Endometrium (tissue), 2 donors: ENCODE data around the gene RBPJ.

ENCODE experiments used
- FAIRE-seq: peaks from 2 replicates; lab custom pipeline; 2012; peaks lifted over from hg19 to GRCh38; lab: Jason Lieb, UNC
- donor health status: control.
- donor health status: control.

RBPJ gene

GRCh38 chr4:26459756-26460530 lies 139.1 kb downstream of the RBPJ start:
- FAIRE-seq, result no peak

DNA sequence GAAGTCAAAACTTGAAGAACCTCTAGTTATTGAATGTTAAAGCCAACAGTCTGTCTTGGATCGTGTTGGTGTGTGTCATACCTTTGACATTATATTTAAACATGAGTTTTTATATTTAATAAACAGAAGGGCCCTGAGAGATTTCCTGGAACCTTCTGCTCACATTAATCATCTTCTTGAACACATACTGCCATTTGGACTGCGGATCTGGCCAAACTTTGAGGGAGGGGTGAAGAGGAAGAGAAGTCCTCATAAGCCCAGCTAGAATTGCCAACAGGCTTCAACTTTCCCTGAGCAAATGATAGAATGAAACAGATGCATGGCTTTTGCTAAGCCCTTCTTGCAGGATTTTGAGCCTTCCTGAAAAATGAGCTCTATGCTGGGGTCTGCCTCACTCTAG lies 142.1 kb downstream of the RBPJ start:
- no peak for FAIRE-seq

DNA sequence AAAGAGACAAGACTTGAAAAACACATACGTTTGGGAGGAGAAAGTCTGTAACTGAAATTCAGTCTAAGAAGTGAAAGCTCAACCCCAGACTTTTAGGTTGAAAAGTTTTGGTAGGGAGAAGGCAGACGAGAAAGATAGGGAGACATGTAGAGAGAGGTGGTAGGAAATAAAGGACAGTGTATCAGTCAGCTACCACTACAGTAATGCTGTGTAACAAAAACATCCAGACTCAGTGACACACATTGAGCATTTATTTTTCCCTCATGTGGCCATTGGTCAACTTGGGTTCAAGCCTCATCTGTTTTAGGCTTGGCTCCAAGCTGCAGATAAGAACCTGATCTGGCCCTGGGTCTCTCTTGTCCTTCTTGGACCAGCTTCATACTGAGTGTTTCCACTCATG lies 142.6 kb downstream of the RBPJ start:
- FAIRE-seq, result no peak

DNA sequence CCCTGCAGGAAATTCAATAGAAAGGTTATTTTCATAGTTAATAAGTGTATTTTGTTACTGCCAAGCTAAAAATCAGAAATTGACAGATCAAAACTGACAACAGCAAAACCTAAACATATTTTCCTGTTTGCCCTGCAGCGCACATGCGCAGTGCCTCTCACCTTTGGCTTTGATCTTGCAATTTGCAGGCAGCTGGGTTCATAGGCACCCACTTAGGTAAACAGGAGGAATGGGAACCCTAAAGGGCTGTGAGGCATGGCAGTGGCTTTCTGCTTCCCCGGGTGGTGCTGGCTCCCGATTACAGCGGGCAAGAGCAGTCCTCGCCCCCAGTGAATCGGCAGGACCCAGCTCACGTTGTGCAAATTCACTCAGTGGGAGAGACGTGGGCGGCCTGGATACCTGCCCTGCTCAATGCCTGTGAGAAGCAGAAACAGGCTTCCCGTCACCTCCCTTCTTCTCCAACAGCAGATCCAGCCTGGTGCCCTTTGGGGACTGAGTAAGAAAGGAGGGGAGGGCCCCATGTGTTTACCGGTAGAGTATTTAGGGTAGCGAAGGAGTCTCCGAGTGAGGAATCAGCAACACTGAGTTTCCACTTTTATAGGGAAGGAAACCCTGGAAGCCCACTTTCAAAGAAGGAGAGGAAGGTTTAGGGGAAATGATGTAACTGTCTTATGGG lies 143.7 kb downstream of the RBPJ start:
- FAIRE-seq, result no peak

DNA sequence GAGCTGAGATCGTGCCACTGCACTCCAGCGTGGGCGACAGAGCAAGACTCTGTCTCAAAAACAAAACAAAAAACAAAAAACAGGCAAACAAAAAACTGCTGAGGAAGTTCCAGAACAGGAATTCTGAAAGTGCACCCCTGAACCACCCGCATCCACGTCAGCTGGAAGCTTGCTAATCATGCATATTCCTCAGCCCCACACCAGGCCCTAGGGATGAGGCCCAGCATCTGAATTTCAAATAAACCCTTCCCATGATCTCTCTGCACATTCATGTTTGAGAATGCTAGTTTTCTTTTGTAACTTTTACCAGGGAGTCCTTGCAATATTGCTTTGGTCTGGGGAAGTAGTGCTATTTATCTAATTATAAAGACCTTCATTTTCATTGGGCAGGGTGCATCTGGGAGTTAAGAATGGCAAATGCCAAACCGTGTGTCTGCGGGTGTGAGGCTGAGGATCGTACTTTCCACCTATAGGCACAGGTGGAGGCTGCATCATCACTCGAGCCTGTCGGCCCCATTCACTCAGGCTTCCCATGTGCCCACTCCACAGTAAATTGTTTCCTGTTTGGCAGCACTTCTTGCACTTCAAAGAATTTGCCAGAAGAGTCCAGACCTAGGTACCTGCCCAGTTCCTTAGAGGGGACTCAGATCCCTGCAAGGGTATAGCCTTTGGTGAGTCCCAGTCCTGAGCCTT lies 145.9 kb downstream of the RBPJ start:
- no peak for FAIRE-seq

DNA sequence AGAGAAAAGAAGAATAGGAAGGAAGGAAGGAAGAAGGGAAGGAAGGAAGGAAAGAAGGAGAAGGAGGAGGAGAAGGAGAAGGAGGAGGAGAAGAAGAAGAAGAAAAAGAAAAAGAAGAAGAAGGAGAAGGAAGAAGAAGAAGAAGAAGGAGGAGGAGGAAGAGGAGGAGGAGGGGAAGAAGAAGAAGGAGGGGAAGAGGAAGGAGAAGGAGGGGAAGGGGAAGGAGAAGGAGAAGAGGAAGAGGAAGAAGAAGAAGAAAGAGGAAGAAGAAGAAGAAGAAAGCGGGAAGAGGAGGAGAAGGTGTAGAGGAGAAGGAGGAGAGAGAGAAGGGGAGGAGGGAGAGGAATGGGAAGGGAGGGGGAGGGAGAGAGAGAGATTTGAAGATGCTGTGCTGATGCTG lies 146.9 kb downstream of the RBPJ start:
- no peak for FAIRE-seq

DNA sequence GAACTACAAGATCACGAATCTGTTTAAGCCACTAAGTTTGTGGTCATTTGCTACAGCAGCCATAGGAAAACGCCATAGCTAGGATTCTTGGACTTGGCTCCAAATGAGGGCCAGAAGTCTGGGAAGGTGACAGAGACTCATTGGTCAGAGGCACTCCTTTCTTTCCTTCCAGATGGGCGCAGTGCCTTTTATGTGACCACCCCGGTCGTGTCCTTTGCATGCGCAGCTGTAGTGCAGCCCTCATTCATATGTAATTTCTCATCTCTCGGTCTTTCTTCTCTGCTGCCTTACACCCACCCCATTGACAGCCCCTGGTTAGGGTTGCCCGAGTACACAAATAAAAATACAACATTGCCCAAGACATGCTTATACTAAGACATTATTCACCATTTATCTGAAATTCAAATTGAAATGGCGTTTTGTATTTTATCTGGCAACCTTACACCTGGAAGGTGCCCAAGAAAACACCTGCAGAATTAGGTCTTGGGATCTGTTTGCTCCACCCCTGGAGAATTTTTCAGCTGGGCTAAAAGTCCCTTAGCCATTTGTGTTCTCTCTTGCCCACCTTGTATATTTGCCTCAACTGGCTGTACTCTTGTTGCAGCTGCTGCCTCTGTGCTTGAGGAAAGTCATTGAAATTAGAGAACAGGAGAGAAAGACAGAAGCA lies 147.6 kb downstream of the RBPJ start:
- FAIRE-seq, result no peak

DNA sequence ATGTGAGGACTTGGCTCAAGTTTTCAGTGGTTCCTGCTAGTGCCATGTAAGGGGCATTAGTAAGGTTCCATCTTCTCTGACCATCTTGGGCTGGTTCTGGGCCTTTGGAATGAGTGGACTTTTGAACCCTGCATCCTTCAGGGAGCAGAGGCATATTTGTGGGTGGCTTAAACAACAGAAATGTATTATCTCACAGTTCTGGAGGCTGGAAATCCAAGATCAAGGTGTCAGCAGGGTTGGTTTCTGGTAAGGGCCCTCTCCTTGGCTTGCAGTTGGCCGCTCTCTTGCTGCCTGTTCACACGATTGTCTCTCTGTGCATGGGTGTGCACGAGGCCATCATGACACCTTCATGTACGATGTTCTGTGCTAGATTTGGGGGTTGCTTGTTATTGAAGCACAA lies 148.2 kb downstream of the RBPJ start:
- FAIRE-seq, result no peak

GRCh38 chr4:26471890-26472289 lies 151.1 kb downstream of the RBPJ start:
- no peak for FAIRE-seq

DNA sequence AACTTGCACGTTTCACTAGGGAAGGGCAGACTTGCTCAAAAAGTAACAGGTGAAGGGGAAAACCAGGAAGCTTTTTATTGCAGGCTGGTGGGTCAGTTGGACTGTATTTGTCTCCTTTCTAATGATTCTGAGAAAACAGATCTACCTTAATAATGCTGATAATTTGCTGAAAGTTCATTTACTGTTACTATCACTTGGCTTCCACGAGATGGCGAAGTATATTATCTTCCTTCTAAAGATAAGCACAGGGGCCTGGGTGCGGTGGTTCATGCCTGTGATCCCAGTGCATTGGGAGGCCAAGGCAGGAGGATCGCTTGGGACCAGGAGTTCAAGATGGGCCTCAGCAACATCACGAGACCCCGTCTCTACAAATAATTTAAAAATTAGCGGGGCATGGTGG lies 153.1 kb downstream of the RBPJ start:
- no peak for FAIRE-seq

GRCh38 chr4:26474551-26474950 lies 153.7 kb downstream of the RBPJ start:
- FAIRE-seq, result no peak

- no peak for FAIRE-seq
Observed at GRCh38 chr4:26475716-26476115, 154.9 kb downstream of the RBPJ start.

- FAIRE-seq, result no peak
Observed at GRCh38 chr4:26476545-26476944, 155.7 kb downstream of the RBPJ start.

GRCh38 chr4:26478330-26478729 lies 157.5 kb downstream of the RBPJ start:
- no peak for FAIRE-seq

GRCh38 chr4:26482508-26483462 lies 162.0 kb downstream of the RBPJ start:
- peak; percentile 90 for FAIRE-seq

DNA sequence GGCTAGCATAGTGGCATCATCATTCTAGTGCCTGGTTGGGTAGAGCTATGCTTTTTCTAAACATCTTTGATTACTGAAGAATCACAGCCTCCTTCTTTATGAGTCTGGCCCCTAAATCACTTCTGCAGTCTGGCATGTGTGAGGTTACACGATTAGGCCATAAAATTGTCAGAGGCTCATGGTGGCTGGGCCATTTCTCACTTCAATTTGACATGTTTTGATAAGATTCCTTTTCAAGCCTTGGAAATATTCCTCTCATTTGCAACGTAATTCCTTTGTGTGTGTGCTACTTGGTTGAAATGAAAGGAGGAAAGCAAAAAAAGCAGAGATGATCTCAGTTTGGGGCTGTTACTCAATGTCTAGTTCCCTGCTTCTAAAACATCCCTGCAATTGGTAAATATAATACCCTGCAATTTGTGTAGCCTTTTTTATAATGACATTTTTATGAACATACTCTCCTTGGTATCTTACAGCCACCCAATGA lies 163.3 kb downstream of the RBPJ start:
- FAIRE-seq, result no peak

GRCh38 chr4:26484516-26484915 lies 163.7 kb downstream of the RBPJ start:
- FAIRE-seq, result no peak
